ENCODE measurements around the gene MTX3. TPM values are rescaled to one million over a fixed set of nuclear protein-coding genes. Genes with fewer than 3 reads are reported as not detected.

Gene MTX3
- total RNA-seq, 1 donor from 2014 or later, result 27.9 TPM

DNA sequence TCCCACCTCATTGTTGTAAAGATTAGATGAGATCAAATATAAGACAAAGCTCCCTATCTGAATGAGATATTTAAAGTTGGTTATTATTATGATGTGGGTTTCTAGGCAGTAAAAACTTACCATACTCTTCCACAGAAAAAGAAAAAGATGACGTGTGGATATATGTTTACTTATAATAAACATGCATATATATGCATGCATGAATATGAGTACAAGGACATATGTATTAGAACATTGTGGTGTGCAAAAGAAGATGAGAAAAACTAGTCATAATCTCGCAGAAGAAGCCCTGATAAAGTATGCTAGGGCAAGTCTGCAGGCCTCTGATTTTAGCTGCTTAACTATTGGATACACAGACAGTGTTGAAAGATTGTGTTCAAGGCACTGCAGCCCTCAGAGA, 34.0 kb upstream of the MTX3 start:
- no peaks in the 10 kb centered on the region for H3K36me3 Mint-ChIP-seq (ENCODE audit: low read depth)
- no peaks in the 10 kb centered on the region for H3K9me3 Mint-ChIP-seq
- H3K4me1 Mint-ChIP-seq, result no peaks in the 10 kb centered on the region
- no peaks in the 10 kb centered on the region for H3K27me3 Mint-ChIP-seq (ENCODE audit: low read depth)
- TF ChIP-seq, protein P1, sequence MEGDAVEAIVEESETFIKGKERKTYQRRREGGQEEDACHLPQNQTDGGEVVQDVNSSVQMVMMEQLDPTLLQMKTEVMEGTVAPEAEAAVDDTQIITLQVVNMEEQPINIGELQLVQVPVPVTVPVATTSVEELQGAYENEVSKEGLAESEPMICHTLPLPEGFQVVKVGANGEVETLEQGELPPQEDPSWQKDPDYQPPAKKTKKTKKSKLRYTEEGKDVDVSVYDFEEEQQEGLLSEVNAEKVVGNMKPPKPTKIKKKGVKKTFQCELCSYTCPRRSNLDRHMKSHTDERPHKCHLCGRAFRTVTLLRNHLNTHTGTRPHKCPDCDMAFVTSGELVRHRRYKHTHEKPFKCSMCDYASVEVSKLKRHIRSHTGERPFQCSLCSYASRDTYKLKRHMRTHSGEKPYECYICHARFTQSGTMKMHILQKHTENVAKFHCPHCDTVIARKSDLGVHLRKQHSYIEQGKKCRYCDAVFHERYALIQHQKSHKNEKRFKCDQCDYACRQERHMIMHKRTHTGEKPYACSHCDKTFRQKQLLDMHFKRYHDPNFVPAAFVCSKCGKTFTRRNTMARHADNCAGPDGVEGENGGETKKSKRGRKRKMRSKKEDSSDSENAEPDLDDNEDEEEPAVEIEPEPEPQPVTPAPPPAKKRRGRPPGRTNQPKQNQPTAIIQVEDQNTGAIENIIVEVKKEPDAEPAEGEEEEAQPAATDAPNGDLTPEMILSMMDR (conservative IDR thresholded peaks at IDR 0.05), result no peak
- H3K4me3 Mint-ChIP-seq, result no peak overlapping the region
- DNase-seq (ENCODE audit: low read depth, low spot score), result no peak
- no peak overlapping the region for H3K27ac Mint-ChIP-seq (ENCODE audit: unreplicated experiment)

DNA sequence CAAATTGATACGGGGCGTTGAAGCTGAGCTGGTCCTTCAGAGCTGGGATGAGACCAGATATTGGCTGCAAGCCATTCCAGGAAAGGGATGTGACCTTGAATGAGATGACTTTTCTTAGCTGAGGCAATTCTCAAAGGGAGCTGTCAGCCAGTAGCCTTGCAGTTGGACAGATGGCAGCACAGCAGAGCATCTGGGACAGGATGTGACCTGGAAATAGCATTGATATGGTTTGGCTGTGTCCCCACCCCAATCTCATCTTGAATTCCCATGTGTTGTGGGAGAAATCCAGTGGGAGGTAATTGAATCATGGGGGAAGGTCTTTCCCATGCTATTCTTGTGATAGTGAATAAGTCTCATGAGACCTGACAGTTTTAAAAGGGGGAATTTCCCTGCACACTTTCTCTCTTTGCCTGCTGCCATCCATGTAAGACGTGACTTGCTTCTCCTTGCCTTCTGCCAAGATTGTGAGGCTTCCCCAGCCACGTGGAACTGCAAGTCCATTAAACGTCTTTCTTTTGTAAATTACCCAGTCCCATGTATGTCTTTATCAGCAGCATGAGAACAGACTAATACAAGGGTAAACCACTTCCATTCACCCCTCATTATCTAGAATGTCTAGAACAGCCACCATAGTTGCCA, 19.8 kb upstream of the MTX3 start:
- no peak for DNase-seq (ENCODE audit: low read depth, low spot score)
- Mint-ChIP-seq H3K27me3 (ENCODE audit: low read depth) (no peaks in the 10 kb centered on the region), H3K27ac (ENCODE audit: unreplicated experiment) (no peak overlapping the region), H3K36me3 (ENCODE audit: low read depth) (peaks cover 3% of the 10 kb centered on the region), H3K9me3 (no peaks in the 10 kb centered on the region), H3K4me3 (no peak overlapping the region), H3K4me1 (no peaks in the 10 kb centered on the region)
- TF ChIP-seq, protein P1 (conservative IDR thresholded peaks at IDR 0.05), result no peak

GRCh38 chr5:80008995-80009765, 18.1 kb upstream of the MTX3 start:
- Mint-ChIP-seq H3K36me3 (ENCODE audit: low read depth) (peaks cover 3% of the 10 kb centered on the region), H3K4me1 (no peaks in the 10 kb centered on the region), H3K9me3 (no peaks in the 10 kb centered on the region), H3K27me3 (ENCODE audit: low read depth) (no peaks in the 10 kb centered on the region), H3K4me3 (no peak overlapping the region), H3K27ac (ENCODE audit: unreplicated experiment) (no peak overlapping the region)
- TF ChIP-seq, protein P1 (conservative IDR thresholded peaks at IDR 0.05), result no peak
- no peak for DNase-seq (ENCODE audit: low read depth, low spot score)

DNA sequence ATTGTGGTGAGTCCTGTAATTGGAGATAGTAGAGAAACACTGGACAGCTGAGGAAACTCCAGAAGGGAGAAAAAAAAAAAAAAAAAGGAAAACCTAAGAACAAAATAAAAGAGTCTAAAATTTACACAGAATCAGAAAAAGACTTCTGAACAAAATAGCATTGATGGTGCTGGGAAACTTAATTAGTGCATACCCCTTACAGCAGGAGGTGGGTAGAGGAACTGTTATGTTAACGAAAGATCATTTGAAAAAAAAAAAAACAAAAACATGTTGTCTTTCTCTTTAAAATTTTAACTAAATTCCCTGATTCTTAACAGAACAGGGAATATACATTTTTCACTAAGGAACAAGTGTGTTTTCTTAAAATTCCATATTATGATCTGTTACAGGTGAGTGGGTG, 11.6 kb upstream of the MTX3 start:
- no peak for DNase-seq (ENCODE audit: low read depth, low spot score)
- H3K4me3 Mint-ChIP-seq, result no peak overlapping the region
- peaks cover 10% of the 10 kb centered on the region for H3K36me3 Mint-ChIP-seq (ENCODE audit: low read depth)
- no peaks in the 10 kb centered on the region for H3K4me1 Mint-ChIP-seq
- no peak overlapping the region for H3K27ac Mint-ChIP-seq (ENCODE audit: unreplicated experiment)
- H3K27me3 Mint-ChIP-seq (ENCODE audit: low read depth), result no peaks in the 10 kb centered on the region
- H3K9me3 Mint-ChIP-seq, result no peaks in the 10 kb centered on the region
- TF ChIP-seq, protein P1 (conservative IDR thresholded peaks at IDR 0.05), result no peak

- no peak overlapping the region for H3K27ac Mint-ChIP-seq (ENCODE audit: unreplicated experiment)
- no peaks in the 10 kb centered on the region for H3K4me1 Mint-ChIP-seq
- H3K9me3 Mint-ChIP-seq, result no peaks in the 10 kb centered on the region
- peaks cover 7% of the 10 kb centered on the region for H3K36me3 Mint-ChIP-seq (ENCODE audit: low read depth)
- H3K4me3 Mint-ChIP-seq, result no peak overlapping the region
- no peaks in the 10 kb centered on the region for H3K27me3 Mint-ChIP-seq (ENCODE audit: low read depth)
- TF ChIP-seq, protein P1 (conservative IDR thresholded peaks at IDR 0.05), result no peak
- no peak for DNase-seq (ENCODE audit: low read depth, low spot score)
Observed at GRCh38 chr5:79999722-80000121, 8.7 kb upstream of the MTX3 start.
